Measurements from ENCODE around the gene CACHD1.

Gene CACHD1

GRCh38 chr1:64685765-64686341, 215.9 kb downstream of the CACHD1 start:
- ChIA-PET POLR2A (no interaction called here), CTCF (interaction anchor here (0.7 to 1.5 kb wide), 8 partner anchors 8 to 1002 kb away, joined by 3 to 14 read pairs (median 3); no protein-coding TSS in a partner anchor)
- DNase-seq (ENCODE audit: extremely low spot score) = no peak
- no peak for TF ChIP-seq CTCF (IDR thresholded peaks at IDR 0.05; ENCODE audit: control extremely low read depth, extremely low read depth, low read depth, missing control alignments)

- TF ChIP-seq CTCF (IDR thresholded peaks at IDR 0.05; ENCODE audit: control extremely low read depth, extremely low read depth, low read depth, missing control alignments) = peak; percentile 66
- POLR2A ChIA-PET = no interaction called here
- DNase-seq (ENCODE audit: extremely low spot score) = peak; percentile 46
- CTCF ChIA-PET = interaction anchor here (1.6 to 3.5 kb wide), 2 partner anchors 8 to 11 kb away, joined by 12 to 17 read pairs; no protein-coding TSS in a partner anchor
Observed at GRCh38 chr1:64686828-64687724, 217.1 kb downstream of the CACHD1 start.

GRCh38 chr1:64687725-64688327, 217.9 kb downstream of the CACHD1 start:
- no peak for DNase-seq (ENCODE audit: extremely low spot score)
- ChIA-PET CTCF (interaction anchor here (1.6 to 3.5 kb wide), 2 partner anchors 9 to 12 kb away, joined by 12 to 17 read pairs; no protein-coding TSS in a partner anchor), POLR2A (no interaction called here)
- TF ChIP-seq CTCF (IDR thresholded peaks at IDR 0.05; ENCODE audit: control extremely low read depth, extremely low read depth, low read depth, missing control alignments) = no peak

GRCh38 chr1:64691626-64692025, 221.7 kb downstream of the CACHD1 start:
- no peak for DNase-seq (ENCODE audit: extremely low spot score)
- ChIA-PET CTCF (interaction anchor here (1.3 kb wide), 1 partner anchor 17 kb away, joined by 3 read pairs; no protein-coding TSS in a partner anchor), POLR2A (interaction anchor here (0.6 kb wide), 1 partner anchor 157 kb away, joined by 3 read pairs; no protein-coding TSS in a partner anchor)
- no peak for TF ChIP-seq CTCF (IDR thresholded peaks at IDR 0.05; ENCODE audit: control extremely low read depth, extremely low read depth, low read depth, missing control alignments)

GRCh38 chr1:64692911-64693310, 223.0 kb downstream of the CACHD1 start:
- ChIA-PET CTCF (interaction anchor here (2.1 kb wide), 1 partner anchor 17 kb away, joined by 7 read pairs; no protein-coding TSS in a partner anchor), POLR2A (no interaction called here)
- no peak for TF ChIP-seq CTCF (IDR thresholded peaks at IDR 0.05; ENCODE audit: control extremely low read depth, extremely low read depth, low read depth, missing control alignments)
- no peak for DNase-seq (ENCODE audit: extremely low spot score)

- DNase-seq (ENCODE audit: extremely low spot score) = no peak
- TF ChIP-seq CTCF (IDR thresholded peaks at IDR 0.05; ENCODE audit: control extremely low read depth, extremely low read depth, low read depth, missing control alignments) = no peak
- POLR2A ChIA-PET = no interaction called here
- CTCF ChIA-PET = interaction anchor here (1.0 to 2.1 kb wide), 2 partner anchors 8 to 17 kb away, joined by 3 to 7 read pairs; no protein-coding TSS in a partner anchor
Observed at GRCh38 chr1:64693406-64693805, 223.5 kb downstream of the CACHD1 start.
